Measurements from ENCODE around the gene COL16A1.

DNA sequence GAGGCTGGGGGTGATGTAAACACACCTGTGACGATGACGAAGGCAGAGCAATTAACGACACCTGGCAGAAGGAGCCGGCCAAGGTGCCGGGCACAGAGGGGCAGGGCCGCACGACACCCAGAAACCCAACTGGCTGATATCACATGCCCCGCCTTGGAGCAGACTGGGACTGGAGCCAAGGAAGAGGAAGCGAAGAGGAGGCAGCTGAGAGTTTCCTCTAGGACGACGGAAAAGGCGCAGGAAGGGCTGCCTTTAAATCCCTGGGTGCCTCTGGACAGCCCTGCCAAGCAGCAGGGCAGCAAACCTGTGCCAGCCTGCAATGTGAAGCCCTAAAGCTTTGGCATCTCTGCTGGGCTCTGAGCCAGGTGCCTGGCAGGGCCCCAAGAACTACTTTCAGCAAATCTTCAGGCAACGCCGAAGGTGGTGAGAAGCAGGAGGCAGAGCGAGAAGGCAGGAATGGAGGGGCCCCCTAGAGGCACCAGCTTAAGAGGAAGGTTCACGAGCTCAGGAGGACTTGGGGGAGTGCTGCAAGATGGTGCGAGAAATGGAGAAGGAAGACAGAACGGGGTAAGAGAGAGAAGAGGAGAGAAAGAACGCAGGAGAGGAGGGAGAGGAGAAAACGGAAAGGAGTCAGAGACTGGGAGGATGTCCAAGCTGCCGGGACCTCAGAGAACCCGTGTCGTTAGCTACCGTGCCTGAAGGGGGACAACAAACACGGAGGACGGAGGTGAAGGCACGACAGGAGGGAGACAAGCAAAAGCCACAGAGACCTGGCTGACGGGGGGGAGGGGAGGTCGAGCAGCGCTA is 33.8 kb downstream of the COL16A1 start:
- TF ChIP-seq, protein P1, sequence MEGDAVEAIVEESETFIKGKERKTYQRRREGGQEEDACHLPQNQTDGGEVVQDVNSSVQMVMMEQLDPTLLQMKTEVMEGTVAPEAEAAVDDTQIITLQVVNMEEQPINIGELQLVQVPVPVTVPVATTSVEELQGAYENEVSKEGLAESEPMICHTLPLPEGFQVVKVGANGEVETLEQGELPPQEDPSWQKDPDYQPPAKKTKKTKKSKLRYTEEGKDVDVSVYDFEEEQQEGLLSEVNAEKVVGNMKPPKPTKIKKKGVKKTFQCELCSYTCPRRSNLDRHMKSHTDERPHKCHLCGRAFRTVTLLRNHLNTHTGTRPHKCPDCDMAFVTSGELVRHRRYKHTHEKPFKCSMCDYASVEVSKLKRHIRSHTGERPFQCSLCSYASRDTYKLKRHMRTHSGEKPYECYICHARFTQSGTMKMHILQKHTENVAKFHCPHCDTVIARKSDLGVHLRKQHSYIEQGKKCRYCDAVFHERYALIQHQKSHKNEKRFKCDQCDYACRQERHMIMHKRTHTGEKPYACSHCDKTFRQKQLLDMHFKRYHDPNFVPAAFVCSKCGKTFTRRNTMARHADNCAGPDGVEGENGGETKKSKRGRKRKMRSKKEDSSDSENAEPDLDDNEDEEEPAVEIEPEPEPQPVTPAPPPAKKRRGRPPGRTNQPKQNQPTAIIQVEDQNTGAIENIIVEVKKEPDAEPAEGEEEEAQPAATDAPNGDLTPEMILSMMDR (conservative IDR thresholded peaks at IDR 0.05 in 1 of 2, IDR thresholded peaks at IDR 0.05 in 1 of 2; ENCODE audit: extremely low read depth in 1 of 2, insufficient read depth in 1 of 2, low read depth in 1 of 2, low read length in 2 of 2) = peak; percentile 5 to 37
- no peak for TF ChIP-seq EZH2 (IDR thresholded peaks at IDR 0.05; ENCODE audit: borderline replicate concordance, low read length)
